ENCODE results near the gene IFFO2.

GRCh38 chr1:18941221-18942141, 15.0 kb downstream of the IFFO2 start:
- TF ChIP-seq CTCF (IDR thresholded peaks at IDR 0.05) (no peak), POLR2A (IDR thresholded peaks at IDR 0.05) (no peak), POLR2AphosphoS5 (IDR thresholded peaks at IDR 0.05) (no peak)

Measured in upper lobe of left lung (tissue), 4 donors.